ENCODE data around the gene AFDN.

AFDN gene, protein sequence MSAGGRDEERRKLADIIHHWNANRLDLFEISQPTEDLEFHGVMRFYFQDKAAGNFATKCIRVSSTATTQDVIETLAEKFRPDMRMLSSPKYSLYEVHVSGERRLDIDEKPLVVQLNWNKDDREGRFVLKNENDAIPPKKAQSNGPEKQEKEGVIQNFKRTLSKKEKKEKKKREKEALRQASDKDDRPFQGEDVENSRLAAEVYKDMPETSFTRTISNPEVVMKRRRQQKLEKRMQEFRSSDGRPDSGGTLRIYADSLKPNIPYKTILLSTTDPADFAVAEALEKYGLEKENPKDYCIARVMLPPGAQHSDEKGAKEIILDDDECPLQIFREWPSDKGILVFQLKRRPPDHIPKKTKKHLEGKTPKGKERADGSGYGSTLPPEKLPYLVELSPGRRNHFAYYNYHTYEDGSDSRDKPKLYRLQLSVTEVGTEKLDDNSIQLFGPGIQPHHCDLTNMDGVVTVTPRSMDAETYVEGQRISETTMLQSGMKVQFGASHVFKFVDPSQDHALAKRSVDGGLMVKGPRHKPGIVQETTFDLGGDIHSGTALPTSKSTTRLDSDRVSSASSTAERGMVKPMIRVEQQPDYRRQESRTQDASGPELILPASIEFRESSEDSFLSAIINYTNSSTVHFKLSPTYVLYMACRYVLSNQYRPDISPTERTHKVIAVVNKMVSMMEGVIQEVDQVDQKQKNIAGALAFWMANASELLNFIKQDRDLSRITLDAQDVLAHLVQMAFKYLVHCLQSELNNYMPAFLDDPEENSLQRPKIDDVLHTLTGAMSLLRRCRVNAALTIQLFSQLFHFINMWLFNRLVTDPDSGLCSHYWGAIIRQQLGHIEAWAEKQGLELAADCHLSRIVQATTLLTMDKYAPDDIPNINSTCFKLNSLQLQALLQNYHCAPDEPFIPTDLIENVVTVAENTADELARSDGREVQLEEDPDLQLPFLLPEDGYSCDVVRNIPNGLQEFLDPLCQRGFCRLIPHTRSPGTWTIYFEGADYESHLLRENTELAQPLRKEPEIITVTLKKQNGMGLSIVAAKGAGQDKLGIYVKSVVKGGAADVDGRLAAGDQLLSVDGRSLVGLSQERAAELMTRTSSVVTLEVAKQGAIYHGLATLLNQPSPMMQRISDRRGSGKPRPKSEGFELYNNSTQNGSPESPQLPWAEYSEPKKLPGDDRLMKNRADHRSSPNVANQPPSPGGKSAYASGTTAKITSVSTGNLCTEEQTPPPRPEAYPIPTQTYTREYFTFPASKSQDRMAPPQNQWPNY (N-terminal part only)

DNA sequence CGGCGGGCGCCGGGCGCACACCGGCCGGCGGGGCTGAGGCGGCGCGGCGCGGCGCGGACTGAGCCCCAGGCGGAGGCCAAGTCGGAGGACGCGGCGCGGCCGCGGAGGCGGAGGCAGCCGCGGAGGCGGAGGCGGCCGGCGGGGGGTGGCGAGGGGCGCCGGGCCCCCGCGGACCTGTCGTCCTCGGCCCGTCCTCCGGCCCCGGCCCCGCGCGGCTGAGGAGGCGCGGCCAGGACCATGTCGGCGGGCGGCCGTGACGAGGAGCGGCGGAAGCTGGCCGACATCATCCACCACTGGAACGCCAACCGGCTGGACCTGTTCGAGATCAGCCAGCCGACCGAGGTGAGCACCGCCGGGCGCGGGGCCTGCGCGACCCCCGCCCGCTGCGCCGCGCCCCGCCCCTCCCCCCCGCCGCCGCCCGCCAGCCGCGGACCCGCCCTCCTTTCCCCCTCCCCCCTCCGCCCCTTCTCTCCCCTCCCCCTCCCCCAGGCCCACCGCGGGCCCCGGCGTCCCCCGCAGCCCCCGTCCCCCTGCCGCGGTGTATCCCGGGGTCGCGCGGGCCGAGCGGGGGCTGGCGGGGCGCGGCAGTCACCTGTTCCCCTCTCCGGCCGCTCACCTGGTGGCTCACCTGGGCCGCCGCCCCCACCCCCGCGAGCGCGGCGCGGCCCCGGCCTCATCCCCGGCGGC lies at the start of gene AFDN:
TSS of gene AFDN (plus strand) at position 16 of the 687 bp plus-strand sequence. CDS start at position 238, 222 bp downstream.
- no peak for DNase-seq

DNA sequence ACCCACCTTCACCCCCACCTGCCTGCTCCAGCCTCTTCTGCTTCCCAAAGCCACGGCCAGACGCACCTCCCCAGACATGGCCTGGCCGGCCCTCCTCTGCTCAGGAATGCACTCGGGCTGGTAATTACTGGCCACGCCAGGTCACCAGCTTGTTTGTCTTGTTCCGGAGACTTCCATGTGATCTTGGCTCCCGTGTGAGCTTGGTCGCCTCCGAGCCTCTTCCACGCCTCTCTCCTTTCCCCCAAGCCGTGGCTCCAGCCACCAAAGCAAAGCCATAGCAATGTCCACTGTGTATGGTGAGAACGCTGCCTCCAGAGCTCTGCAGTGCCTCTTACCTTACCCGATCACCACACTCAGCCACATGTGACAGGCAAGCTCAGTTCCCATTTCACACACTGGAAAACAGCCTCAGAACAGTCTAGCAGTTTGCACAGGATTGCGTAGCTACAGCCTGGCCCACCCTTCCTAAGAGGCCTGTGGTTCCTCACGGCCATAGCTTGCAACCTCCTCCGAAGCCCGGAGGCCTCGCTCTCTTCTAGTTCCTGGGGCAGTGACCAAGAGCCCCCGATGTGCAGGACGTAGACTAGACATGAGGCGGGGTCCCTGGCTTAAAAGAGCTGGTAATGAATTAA lies 48.1 kb upstream of the AFDN start:
- DNase-seq = no peak

DNA sequence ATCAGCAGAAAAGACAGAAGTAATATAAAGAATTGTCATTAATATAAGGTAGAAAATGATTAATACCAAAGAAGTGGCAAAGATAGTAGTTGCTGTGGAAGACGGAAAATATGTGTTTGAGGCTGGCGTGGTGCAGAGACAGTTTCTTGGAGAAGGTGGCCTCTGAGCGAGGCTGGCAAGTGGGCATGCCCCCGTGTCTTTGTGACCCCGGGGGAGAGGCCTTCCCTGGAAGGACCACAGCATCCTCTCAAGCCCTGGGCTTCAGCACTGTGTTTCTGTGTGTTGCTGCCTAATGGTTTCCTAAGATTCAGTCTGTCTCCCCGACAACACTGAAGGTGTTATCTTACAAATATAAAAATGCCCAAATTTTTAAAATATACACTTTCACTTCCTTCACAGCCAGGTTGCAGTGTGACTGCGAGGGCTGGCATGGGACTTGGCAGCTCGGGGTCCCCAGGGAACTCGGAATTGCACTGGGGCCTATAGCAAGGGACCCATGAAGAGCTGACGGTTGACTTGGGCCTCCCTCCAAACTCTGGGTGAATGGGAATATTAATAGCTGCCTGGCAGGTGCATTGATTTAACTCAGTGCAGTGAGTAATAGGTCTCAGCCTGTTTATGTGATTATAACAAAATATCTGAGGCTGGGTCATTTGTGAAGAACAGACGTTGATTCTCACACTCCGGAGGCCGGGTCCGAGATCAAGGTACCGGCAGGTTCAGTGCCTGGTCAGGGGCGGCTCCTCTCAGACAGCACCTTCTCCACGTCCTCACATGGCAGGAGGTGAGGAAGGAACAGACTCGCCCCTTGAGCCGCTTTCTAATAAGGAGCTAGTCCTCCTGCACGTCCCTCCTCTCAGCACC lies 47.4 kb upstream of the AFDN start:
- no peak for DNase-seq

DNA sequence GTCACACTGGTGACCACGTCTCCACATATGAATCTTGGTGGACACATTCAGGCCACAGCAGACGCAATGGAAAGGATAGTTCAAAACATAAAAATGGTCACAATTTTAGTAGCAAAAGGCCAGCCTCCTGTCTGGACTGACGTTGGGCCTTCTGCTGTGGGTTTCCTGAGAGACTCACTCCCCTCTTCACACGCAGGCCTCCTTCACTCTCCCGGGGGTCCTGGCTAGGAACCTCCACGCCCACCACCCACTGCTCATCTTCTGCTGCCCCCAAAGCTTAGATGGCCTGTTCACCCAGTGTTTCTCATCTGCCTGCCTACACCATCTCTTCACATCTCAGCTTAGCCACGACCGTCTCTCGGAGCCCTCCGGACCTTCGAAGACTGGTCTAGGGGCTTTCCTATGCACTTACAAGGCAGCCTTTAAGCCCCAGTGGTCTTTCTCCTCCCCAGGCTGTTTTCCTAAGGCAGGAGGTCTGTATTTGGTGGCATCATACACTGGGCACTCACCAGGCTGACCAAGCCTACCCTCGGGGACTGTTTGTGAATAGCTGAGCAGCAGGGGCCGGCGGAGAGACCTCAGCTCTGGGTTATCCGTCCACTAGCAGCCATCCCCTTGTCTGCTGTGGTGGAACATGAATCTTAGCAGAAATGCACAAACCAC lies 46.6 kb upstream of the AFDN start:
- DNase-seq = no peak

DNA sequence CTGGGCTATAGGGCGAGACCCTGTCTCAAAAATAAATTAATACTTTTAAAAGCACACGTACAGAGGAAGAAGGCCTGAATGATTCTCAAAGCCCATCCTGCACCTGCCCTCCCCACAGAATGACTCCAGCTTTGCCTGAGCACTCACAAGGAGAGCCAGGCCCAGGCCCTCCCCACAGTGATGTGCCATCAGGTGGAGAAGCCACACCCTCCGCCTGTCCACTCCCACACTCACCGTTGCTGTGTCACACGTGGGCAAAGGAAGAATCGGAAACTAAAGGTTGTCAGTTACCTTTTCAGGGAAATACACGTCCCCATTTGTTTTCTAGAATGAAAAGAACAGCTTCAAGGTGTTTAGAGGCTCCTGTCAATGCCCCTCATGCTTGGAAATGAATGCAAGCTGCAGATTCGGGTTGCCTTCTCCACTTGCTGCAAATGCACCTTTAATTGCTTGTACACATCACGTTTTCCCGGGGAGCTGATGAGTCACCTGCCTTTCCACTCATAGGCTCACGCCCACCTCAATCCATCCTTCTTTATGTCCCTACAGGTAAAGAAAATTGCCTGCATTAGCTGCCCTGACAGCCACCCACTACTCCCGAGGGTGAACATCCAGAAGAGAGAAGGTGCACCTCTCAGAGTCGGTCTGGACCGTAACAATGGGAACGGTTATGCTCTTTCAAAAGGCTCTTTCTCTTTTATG lies 45.5 kb upstream of the AFDN start:
- DNase-seq = no peak

DNA sequence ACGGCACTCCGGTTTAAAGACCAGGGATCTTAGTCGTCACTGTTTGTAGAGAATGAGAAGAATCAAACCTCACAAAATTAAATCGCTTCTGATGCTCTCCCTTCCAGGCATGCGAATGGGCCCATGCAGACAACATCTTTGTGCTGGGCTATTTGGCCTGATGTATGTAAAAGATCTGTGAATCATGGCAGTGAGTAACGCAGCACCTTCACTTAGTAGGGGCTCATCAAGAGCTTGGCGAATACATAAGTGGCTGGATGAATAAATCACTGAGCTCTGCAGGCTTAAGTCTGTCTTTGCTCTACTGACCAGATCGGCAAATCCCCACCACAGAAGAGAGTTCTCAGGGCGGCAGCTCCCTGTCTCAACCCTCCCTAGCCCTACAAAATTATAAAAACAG lies 44.8 kb upstream of the AFDN start:
- DNase-seq = no peak

DNA sequence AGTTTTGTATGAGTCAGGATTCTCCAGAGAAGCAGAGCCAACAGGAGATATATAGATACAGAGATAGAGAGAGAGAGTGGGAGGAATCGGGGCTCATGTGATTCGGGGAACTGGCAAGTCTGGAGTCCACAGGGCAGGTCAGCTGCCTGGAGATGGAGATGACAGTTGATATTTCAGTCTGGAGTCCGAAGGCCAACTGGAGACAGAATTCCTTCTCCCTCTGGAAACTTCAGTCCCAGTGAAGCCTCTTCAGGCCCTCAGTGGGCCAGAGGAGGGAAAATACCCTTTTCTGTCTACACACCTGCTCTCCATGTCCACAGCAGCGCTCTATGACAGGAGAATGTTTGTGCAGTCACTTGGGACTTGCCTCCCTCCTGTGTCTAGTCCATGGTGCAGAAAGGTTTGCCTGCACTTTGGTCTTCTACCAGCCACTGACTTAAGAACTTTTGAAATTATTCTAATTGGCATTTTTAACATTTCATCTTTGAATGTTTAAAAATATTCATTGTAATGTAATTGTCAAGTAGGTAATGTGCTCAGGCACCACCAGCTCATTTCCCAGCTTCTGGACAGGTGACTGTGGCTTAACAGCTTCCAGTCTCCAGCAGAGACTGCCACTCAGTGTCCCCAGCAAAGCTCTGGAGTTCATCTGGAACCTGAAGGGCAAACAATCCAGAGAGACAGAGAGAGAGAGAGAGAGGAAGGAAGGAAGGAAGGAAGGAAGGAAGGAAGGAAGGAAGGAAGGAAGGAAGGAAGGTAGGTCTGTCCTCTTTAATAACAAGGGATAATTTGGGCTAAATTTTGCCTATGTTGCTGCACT lies 43.8 kb upstream of the AFDN start:
- no peak for DNase-seq

DNA sequence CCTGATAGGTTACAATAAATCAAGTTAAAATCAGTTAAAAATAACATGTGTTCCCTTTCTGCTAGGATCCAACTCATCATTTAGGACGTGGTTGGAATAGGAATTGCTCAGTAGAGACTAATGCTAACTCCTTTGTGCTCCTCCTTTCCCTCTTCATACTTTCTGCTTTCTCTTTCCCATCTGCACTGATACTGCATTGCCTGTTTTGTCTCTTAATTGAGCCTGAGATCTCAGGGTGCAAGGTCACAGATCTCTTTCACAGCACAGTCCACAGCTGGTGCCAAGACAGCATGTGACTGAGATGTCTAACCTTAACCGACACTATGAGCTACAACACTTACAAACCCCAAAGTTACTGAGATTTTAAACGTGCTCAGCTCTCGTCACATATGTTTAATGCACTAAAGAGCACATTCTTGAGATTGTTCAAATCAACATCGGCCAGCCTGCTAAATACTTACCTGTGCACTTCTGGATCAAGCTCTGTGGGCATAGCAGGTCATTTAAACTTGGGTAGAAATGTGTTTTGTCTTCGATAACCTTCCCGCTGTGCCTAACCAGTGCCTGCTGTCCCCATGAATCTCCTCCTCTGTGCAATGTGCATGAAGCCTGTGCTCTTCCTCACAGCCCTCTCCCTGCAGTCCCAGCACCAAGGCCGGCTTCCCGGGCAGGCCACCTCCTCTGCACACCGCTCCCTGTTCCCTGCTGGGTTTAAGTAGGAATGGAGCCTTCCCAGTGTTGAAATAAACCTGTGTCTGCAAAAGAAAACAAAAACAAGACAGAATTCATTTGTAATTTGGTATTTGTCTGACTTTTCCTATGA lies 39.6 kb upstream of the AFDN start:
- DNase-seq = no peak

DNA sequence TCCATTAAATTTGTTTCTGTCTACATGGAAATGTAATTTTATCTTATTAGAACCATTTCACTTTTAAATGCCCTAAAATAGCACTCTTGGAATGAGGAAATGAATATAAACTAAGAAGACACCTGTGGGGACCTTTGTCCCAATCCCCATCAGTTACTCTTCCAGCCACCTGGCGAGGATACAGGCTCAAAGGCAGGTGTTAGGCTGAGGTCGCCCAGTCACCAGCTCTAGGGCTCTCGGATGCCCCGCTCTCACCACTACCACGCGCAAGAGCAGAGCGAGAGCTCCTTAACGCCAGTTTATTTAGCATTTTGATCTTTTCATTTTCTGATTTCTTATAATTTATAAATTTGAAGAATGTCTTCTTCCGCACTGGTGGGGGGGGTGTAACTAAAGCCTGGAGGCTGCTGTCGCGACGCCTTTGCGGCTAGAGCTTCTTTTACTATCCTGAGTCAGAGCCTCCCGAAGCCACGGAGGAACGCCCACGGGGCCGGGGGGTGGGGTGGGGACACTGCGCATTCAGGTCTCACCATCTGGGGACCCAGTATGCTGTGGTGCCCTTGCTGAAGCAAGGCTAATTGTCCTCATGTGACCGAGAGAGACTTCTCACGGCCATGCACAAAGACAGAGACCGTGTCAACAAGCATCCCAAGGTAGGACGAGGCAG lies 38.7 kb upstream of the AFDN start:
- DNase-seq = no peak

DNA sequence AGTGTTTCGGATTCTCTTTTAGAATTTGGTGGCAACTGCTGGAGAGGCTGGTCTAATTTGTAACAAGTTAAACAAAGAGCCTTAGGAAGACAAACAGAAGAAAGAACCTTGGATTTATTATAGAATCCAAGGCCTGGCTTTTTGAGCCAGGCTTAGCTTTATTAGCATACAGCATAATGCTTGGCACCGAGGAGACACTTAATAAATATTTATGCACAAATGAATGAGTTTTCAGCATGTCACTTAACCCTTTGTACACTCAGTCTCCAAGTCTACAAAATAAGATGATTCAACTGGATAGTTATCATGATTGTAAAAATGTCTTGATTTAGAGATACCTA lies 38.2 kb upstream of the AFDN start:
- DNase-seq = no peak

DNA sequence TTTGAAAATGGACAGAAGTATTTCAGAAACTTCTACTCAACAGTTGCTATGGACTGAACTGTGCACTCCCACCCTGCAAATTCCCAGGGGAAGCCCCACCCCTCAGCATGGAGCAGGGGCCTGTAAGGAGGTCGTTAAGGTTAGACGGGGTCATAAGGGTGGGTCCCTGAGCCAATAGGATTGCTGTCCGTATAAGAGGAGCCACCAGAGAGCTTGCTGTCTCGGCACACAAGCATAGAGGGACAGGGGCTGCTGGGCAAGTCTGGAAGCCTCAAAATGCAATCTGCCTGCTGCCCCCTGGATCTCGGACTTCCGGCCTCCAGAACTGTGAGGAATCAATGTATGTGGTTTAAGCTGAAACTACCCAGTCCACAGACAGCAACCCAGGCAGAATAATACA lies 37.4 kb upstream of the AFDN start:
- DNase-seq = no peak

DNA sequence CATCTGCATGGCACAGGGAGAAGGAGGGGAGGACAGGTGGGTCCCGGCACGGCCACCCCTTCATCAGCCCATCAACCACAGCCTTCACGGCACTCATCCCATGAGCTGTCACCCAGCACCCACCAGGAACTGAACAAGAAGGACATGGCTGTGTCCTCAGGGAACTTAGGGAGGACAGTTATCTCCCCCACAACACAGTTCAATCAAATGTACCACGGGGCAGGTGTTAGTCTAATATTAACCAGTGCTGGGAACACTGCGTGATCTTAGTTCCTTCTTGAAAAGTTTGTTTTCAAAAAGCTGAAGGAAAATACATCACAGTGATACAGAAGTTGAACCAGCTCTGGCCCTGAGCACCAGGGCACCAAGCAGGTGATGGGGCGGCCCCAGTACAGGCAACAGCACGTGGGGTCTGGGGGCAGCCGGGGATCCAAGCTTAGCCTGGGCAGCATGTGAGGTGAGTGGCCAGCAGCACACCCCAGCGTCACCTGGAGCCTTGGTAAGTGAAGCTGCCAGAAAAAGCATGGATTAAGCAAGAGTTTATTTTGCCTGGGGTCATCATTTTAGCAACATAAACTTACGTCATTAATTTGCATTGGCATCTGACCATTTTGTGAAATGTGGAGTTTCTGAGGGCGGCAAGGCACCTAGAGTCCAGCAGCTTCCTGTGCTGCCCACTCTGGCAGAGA lies 35.5 kb upstream of the AFDN start:
- no peak for DNase-seq

DNA sequence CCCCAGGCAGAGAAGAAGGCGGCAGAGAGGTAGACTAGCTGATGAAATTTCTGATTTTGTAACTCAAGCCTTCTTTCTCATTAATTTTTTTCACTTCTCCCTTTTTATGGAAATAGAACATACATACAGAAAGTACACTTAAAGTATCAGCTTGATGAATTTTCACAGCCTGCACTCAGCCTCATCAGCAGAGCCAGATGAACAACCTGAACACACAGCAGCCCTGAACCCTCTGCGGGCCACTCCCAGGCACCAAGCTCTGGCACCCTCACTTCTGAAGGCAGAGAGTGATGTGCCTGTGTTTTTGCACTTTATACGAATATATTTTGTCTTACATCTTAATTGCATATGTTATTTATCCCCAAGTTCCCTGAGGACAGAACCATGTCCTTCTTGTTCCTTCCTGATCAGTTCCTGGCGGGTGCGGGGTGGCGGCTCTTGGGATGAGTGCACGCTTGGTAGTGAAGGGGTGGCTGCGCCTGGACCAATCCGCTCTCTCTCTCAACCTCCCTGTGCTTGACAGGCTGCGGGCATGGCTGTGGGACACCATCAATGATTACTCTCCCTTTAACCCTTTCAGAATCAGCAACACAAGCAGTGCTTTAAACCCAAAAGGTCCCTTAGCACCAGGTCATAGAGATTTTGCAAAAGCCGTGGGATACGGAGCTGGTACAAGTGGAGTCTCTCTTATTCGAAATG lies 34.8 kb upstream of the AFDN start:
- DNase-seq = no peak

DNA sequence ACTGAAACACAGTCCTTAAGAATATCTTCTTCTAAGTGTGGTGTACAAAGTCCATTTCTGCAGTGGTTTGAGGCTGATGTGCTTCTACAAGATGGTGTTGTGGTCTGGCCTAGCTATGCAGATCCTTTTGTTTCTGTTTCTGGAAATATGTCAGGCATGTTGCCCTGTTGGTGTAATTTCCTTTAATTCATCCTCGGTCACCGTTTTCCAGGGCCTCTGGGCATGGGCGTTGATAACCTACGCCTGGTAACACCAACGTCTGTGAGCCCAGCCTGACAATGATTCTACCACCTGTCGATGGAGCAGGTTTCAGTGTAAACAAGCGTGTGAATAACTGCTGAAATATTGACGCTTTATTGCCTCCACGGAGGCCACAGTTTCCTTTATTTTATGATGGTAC lies 33.3 kb upstream of the AFDN start:
- no peak for DNase-seq

DNA sequence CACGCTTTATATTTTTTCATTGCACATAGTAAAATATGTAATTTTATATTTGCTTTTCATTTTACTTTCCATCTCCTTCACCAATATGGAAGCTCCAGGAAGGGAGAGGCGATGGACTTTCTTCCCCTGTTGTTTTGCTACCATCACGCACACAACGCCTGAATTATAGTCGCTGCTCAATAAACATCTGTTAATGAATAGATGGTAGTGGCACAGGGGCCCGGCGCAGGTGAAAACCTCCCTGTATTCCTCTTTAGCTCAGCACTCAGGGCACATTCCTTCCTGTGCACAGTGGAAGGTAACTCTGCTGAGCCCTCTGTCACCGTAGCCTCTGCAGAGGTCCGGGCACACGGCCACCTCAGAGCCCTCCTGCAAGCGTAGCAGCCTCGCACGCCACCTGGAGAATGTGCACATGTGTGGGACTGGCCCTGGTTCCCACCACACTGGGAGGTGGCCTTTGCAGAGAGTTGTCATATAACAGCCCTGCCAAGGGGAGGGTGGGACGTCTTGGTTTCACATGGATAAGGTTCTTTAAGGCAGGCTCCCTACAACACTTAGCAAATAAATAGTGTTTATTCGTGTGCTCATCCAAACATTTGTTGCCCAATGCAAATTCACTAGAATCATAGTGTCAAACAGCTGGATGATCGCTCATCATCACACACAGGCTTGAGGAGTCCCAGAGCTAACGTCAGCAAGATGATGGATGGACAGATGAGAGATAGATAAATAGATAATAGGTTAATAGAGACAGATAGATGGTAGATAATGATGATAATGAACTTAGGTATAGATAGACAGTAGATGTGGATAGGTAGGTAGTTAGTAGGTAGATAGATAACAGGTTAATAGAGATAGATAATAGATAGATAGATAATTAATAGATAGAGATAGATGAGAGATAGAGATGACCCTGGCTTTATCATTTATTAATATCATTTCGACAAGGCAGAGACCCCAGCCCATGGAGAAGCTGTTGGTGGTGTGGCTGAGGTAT lies 32.3 kb upstream of the AFDN start:
- DNase-seq = no peak

Measured in T1000 (cell line).